ENCODE measurements around the gene ADAM19.

Gene ADAM19

GRCh38 chr5:157599565-157599964 lies 24.0 kb upstream of the ADAM19 start:
- no peak for TF ChIP-seq CTCF (IDR thresholded peaks at IDR 0.05; ENCODE audit: insufficient read depth, low read length, poor library complexity, severe bottlenecking)
- Histone ChIP-seq H3K4me3 (replicated peaks; ENCODE audit: low read depth, low read length) (no peak overlapping the region), H3K36me3 (ENCODE audit: control insufficient read depth, insufficient read depth, low read length) (no peaks in the 10 kb centered on the region), H3K27me3 (replicated peaks; ENCODE audit: control insufficient read depth, insufficient read depth, low read length) (no peaks in the 10 kb centered on the region)
- DNase-seq (ENCODE audit: extremely low read depth, insufficient read length) = no peak

DNA sequence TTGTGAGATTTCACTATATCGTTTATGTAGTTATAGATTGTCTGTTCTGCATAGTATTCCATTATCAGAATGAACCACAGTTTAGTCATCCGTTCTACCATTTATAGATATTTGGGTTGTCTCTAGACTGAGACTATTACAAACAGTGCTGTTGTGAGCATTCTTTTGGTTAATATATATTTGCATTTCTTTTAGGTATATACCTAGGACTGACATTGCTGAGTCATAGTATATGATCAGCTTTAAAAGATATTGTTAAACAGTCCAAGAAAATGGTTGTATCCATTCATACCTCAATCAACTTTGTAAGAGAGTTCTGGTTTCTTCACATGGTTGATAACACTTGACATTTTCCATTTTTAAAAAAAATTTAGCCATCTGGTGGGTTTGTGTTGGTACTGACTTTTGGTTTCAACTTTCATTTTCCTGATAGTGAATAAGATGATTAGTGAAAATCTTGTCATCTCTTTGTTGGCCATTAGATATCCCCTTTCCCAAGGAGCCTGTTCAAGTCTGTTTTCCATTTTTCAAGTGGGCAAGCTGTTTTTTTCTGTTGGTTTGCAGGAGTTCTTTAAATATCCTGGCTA lies 22.9 kb upstream of the ADAM19 start:
- Histone ChIP-seq H3K36me3 (ENCODE audit: control insufficient read depth, insufficient read depth, low read length) (no peaks in the 10 kb centered on the region), H3K27me3 (replicated peaks; ENCODE audit: control insufficient read depth, insufficient read depth, low read length) (no peaks in the 10 kb centered on the region), H3K4me3 (replicated peaks; ENCODE audit: low read depth, low read length) (no peak overlapping the region)
- no peak for TF ChIP-seq CTCF (IDR thresholded peaks at IDR 0.05; ENCODE audit: insufficient read depth, low read length, poor library complexity, severe bottlenecking)
- DNase-seq (ENCODE audit: extremely low read depth, insufficient read length) = no peak

DNA sequence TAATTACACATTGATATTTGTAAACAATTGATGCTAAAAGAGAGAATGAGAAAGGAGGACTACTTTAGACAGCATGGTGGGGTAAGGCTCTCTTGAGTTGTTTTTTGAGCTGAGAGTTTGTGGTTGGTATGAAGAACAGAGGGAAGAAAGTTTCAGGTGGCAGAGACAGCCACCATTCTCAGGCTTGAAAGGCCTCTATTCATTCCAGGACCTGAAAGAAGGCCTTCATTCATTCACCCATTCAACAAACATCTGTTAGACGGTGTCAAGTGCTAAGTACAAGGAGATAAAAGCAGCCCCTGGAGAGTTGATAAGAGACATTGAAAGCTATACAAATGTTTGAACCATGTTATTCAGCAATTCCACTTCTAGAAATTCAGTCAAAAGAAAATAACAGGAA lies 21.7 kb upstream of the ADAM19 start:
- DNase-seq (ENCODE audit: extremely low read depth, insufficient read length) = no peak
- TF ChIP-seq CTCF (IDR thresholded peaks at IDR 0.05; ENCODE audit: insufficient read depth, low read length, poor library complexity, severe bottlenecking) = no peak
- Histone ChIP-seq H3K36me3 (ENCODE audit: control insufficient read depth, insufficient read depth, low read length) (no peaks in the 10 kb centered on the region), H3K4me3 (replicated peaks; ENCODE audit: low read depth, low read length) (no peak overlapping the region), H3K27me3 (replicated peaks; ENCODE audit: control insufficient read depth, insufficient read depth, low read length) (no peaks in the 10 kb centered on the region)

DNA sequence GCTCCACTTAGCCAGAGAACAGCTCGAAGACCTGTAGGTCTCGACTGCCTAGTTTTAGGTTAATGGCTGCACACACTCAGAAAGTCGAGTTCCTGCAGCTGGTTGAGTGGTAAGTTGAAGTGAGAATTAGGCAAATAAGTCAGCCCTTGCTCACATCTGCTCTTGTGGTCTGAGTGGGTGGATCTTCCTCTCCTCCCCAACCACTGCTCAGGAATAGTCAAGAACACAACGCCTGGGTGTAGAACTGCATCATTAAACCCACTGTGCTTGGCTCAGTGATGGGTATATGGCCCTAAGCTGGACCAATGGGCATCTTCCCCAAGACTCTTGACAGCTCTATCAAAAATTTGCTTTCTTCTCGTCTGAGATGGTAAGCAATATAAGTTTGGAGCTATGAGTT lies 20.9 kb upstream of the ADAM19 start:
- Histone ChIP-seq H3K27me3 (replicated peaks; ENCODE audit: control insufficient read depth, insufficient read depth, low read length) (no peaks in the 10 kb centered on the region), H3K4me3 (replicated peaks; ENCODE audit: low read depth, low read length) (no peak overlapping the region), H3K36me3 (ENCODE audit: control insufficient read depth, insufficient read depth, low read length) (no peaks in the 10 kb centered on the region)
- no peak for TF ChIP-seq CTCF (IDR thresholded peaks at IDR 0.05; ENCODE audit: insufficient read depth, low read length, poor library complexity, severe bottlenecking)
- peak; percentile 73 for DNase-seq (ENCODE audit: extremely low read depth, insufficient read length)

DNA sequence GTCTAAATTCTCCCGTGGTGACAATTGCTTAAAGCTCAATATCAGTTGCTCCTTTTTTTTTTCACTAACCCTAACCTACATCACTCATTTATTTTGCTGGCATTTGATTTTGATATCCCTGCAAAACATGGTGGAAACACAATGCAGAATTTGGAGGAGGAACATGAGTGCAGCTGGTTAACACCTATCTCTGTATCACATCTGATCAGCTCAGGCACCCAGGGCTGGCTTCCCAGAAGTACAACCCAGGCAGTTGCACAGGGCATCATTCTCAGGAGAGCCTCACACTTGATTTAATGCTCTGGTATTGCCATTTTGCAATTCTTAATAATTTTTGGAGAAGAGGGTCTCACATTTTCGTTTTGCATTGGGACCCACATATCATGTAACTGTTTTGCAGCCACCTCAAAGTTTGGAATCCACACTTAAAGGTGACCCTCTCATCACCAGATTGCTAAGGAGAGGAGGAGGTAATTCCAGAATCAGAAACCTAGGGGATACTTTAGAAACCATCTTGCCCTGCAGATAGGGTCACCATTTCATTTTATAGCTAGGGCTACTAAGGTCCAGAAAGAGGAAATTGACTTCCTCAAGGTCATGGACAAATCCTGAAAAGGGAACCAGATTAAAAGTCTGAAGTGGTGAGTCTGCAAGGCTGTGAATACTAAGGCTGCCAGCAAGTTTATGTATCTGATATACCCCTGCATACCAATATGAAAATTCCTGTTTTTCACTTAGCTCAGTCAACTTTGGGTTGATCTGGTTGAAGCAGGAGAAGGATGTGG lies 19.3 kb upstream of the ADAM19 start:
- H3K4me3 ChIP-seq (replicated peaks; ENCODE audit: low read depth, low read length) = no peak overlapping the region
- no peak for DNase-seq (ENCODE audit: extremely low read depth, insufficient read length)
- no peak for TF ChIP-seq CTCF (IDR thresholded peaks at IDR 0.05; ENCODE audit: insufficient read depth, low read length, poor library complexity, severe bottlenecking)
- no peaks in the 10 kb centered on the region for H3K36me3 ChIP-seq (ENCODE audit: control insufficient read depth, insufficient read depth, low read length)
- no peaks in the 10 kb centered on the region for H3K27me3 ChIP-seq (replicated peaks; ENCODE audit: control insufficient read depth, insufficient read depth, low read length)
